Activated CD4-positive, alpha-beta memory T cell treated with anti-CD3 and anti-CD28 coated beads, Interleukin-2, amount 10 ng/mL, durations not matched to agents 7 days and 5 days (primary cell): ENCODE data around the gene CACUL1. TPM values are rescaled to one million over a fixed set of nuclear protein-coding genes. Genes with fewer than 3 reads are reported as not detected.

Experiments used
- CTCF ChIA-PET: fragments of 350-600 bp; sonication (Branson Sonifier 250); formaldehyde crosslinking; loops from one replicate; lab custom pipeline; 2021; ENCODE audit warnings: antibody characterized with exemption, inconsistent platforms; lab: Charles Lee
- POLR2A ChIA-PET: fragments of 350-600 bp; sonication (Branson Sonifier 250); formaldehyde crosslinking; loops from one replicate; lab custom pipeline; 2021; ENCODE audit warnings: antibody characterized with exemption; lab: Charles Lee
- DNase-seq: peaks from one replicate; pipeline ENCODE4 v3.0.0-alpha.2; 2020
- H3K27ac Mint-ChIP-seq: one replicate; pipeline ENCODE4 v1.8.0; 2021; ENCODE audit warnings: mild to moderate bottlenecking, mixed read lengths
- H3K27me3 Mint-ChIP-seq: one replicate; pipeline ENCODE4 v1.8.0; 2021; ENCODE audit warnings: mixed read lengths
- H3K36me3 Mint-ChIP-seq: one replicate; pipeline ENCODE4 v1.8.0; 2021; ENCODE audit warnings: low read depth, mixed read lengths
- H3K4me1 Mint-ChIP-seq: one replicate; pipeline ENCODE4 v1.8.0; 2021; ENCODE audit warnings: mixed read lengths
- H3K4me3 Mint-ChIP-seq: one replicate; pipeline ENCODE4 v1.8.0; 2021; ENCODE audit warnings: mild to moderate bottlenecking, mixed read lengths
- H3K9me3 Mint-ChIP-seq: one replicate; pipeline ENCODE4 v1.8.0; 2021; ENCODE audit warnings: mixed read lengths
- total RNA-seq, 2 experiments: library from RNA; stranded (reverse); gene quantifications; one replicate each; pipeline ENCODE4 v1.2.3, GENCODE V29; 2021

The CACUL1 gene
- total RNA-seq, 2 experiments from 2014 or later: 25.8 to 27.9 TPM

GRCh38 chr10:118738406-118738805, 16.4 kb downstream of the CACUL1 start:
- no peak overlapping the region for H3K27ac Mint-ChIP-seq
- no peaks in the 10 kb centered on the region for H3K36me3 Mint-ChIP-seq
- H3K27me3 Mint-ChIP-seq: no peaks in the 10 kb centered on the region
- POLR2A ChIA-PET: no interaction called here
- H3K4me1 Mint-ChIP-seq: peaks cover 19% of the 10 kb centered on the region
- no peak for DNase-seq
- CTCF ChIA-PET: no interaction called here
- no peak overlapping the region for H3K4me3 Mint-ChIP-seq
- H3K9me3 Mint-ChIP-seq: no peaks in the 10 kb centered on the region

GRCh38 chr10:118737603-118738302, 17.0 kb downstream of the CACUL1 start:
- Mint-ChIP-seq H3K4me3 (no peak overlapping the region), H3K9me3 (no peaks in the 10 kb centered on the region), H3K27me3 (no peaks in the 10 kb centered on the region), H3K4me1 (peaks cover 24% of the 10 kb centered on the region), H3K27ac (no peak overlapping the region), H3K36me3 (no peaks in the 10 kb centered on the region)
- CTCF ChIA-PET: no interaction called here
- no peak for DNase-seq
- POLR2A ChIA-PET: interaction anchor here (0.5 kb wide), 1 partner anchor 45 kb away, joined by 3 read pairs; no protein-coding TSS in a partner anchor

- Mint-ChIP-seq H3K36me3 (no peaks in the 10 kb centered on the region), H3K27me3 (no peaks in the 10 kb centered on the region), H3K27ac (no peak overlapping the region), H3K4me1 (peaks cover 49% of the 10 kb centered on the region), H3K9me3 (no peaks in the 10 kb centered on the region), H3K4me3 (no peak overlapping the region)
- ChIA-PET POLR2A (interaction anchor here (0.5 to 1.2 kb wide), 2 partner anchors 20 to 35 kb away, joined by 3 read pairs; no protein-coding TSS in a partner anchor), CTCF (interaction anchor here (1.1 to 2.4 kb wide), 3 partner anchors 14 to 167 kb away, joined by 4 to 6 read pairs (median 5); partner anchors contain the start of gene CACUL1)
- no peak for DNase-seq
Measured at GRCh38 chr10:118735294-118735693, 19.5 kb downstream of the CACUL1 start.

- H3K4me1 Mint-ChIP-seq: peaks cover 54% of the 10 kb centered on the region
- ChIA-PET CTCF (interaction anchor here (1.6 to 3.0 kb wide), 4 partner anchors 13 to 21 kb away, joined by 5 to 11 read pairs (median 6); partner anchors contain the start of gene CACUL1), POLR2A (interaction anchor here (1.2 kb wide), 1 partner anchor 20 kb away, joined by 4 read pairs; the partner anchor contains the start of gene CACUL1)
- no peaks in the 10 kb centered on the region for H3K9me3 Mint-ChIP-seq
- H3K4me3 Mint-ChIP-seq: no peak overlapping the region
- no peak for DNase-seq
- H3K27ac Mint-ChIP-seq: no peak overlapping the region
- peaks cover 1% of the 10 kb centered on the region for H3K36me3 Mint-ChIP-seq
- no peaks in the 10 kb centered on the region for H3K27me3 Mint-ChIP-seq
Measured at GRCh38 chr10:118734475-118734874, 20.3 kb downstream of the CACUL1 start.

- no peak overlapping the region for H3K4me3 Mint-ChIP-seq
- DNase-seq: no peak
- peak overlapping the region; percentile 28 for H3K27ac Mint-ChIP-seq
- peaks cover 56% of the 10 kb centered on the region for H3K4me1 Mint-ChIP-seq
- peaks cover 7% of the 10 kb centered on the region for H3K36me3 Mint-ChIP-seq
- CTCF ChIA-PET: interaction anchor here (0.8 to 3.0 kb wide), 7 partner anchors 11 to 162 kb away, joined by 3 to 13 read pairs (median 4); partner anchors contain the start of gene CACUL1
- POLR2A ChIA-PET: interaction anchor here (2.5 kb wide), 1 partner anchor 22 kb away, joined by 17 read pairs; the partner anchor contains the start of gene CACUL1
- H3K27me3 Mint-ChIP-seq: no peaks in the 10 kb centered on the region
- no peaks in the 10 kb centered on the region for H3K9me3 Mint-ChIP-seq
Measured at GRCh38 chr10:118732245-118733165, 22.3 kb downstream of the CACUL1 start.

GRCh38 chr10:118730756-118731456, 23.9 kb downstream of the CACUL1 start:
- Mint-ChIP-seq H3K27me3 (no peaks in the 10 kb centered on the region), H3K27ac (no peak overlapping the region), H3K4me1 (peaks cover 56% of the 10 kb centered on the region), H3K4me3 (no peak overlapping the region), H3K36me3 (peaks cover 7% of the 10 kb centered on the region), H3K9me3 (no peaks in the 10 kb centered on the region)
- DNase-seq: no peak
- POLR2A ChIA-PET: interaction anchor here (1.5 kb wide), 1 partner anchor 24 kb away, joined by 8 read pairs; the partner anchor contains the start of gene CACUL1
- CTCF ChIA-PET: interaction anchor here (1.5 kb wide), 1 partner anchor 24 kb away, joined by 6 read pairs; the partner anchor contains the start of gene CACUL1

- Mint-ChIP-seq H3K4me1 (peaks cover 49% of the 10 kb centered on the region), H3K4me3 (no peak overlapping the region), H3K27ac (peak overlapping the region; percentile 50), H3K36me3 (peaks cover 7% of the 10 kb centered on the region), H3K9me3 (no peaks in the 10 kb centered on the region), H3K27me3 (no peaks in the 10 kb centered on the region)
- ChIA-PET POLR2A (interaction anchor here (1.5 kb wide), 2 partner anchors 25 to 31 kb away, joined by 3 to 8 read pairs; partner anchors contain the start of gene CACUL1), CTCF (interaction anchor here (0.8 to 1.6 kb wide), 3 partner anchors 9 to 25 kb away, joined by 3 to 8 read pairs (median 6); partner anchors contain the start of gene CACUL1)
- no peak for DNase-seq
Measured at GRCh38 chr10:118729641-118730258, 25.0 kb downstream of the CACUL1 start.

GRCh38 chr10:118729200-118729599, 25.6 kb downstream of the CACUL1 start:
- peaks cover 7% of the 10 kb centered on the region for H3K36me3 Mint-ChIP-seq
- peaks cover 45% of the 10 kb centered on the region for H3K4me1 Mint-ChIP-seq
- H3K27ac Mint-ChIP-seq: peak overlapping the region; percentile 50
- ChIA-PET CTCF (interaction anchor here (1.6 kb wide), 1 partner anchor 10 kb away, joined by 8 read pairs; no protein-coding TSS in a partner anchor), POLR2A (interaction anchor here (1.5 kb wide), 1 partner anchor 31 kb away, joined by 3 read pairs; no protein-coding TSS in a partner anchor)
- no peak for DNase-seq
- no peaks in the 10 kb centered on the region for H3K9me3 Mint-ChIP-seq
- no peaks in the 10 kb centered on the region for H3K27me3 Mint-ChIP-seq
- H3K4me3 Mint-ChIP-seq: no peak overlapping the region

GRCh38 chr10:118725886-118726500, 28.8 kb downstream of the CACUL1 start:
- peaks cover 17% of the 10 kb centered on the region for H3K4me1 Mint-ChIP-seq
- H3K4me3 Mint-ChIP-seq: no peak overlapping the region
- no peak for DNase-seq
- no peaks in the 10 kb centered on the region for H3K27me3 Mint-ChIP-seq
- H3K36me3 Mint-ChIP-seq: peaks cover 7% of the 10 kb centered on the region
- ChIA-PET CTCF (interaction anchor here (1.0 to 8.8 kb wide), 2 partner anchors 149 to 157 kb away, joined by 3 to 114 read pairs; no protein-coding TSS in a partner anchor), POLR2A (no interaction called here)
- H3K27ac Mint-ChIP-seq: no peak overlapping the region
- no peaks in the 10 kb centered on the region for H3K9me3 Mint-ChIP-seq

GRCh38 chr10:118723466-118723865, 31.3 kb downstream of the CACUL1 start:
- POLR2A ChIA-PET: no interaction called here

GRCh38 chr10:118721539-118721876, 33.3 kb downstream of the CACUL1 start:
- CTCF ChIA-PET: interaction anchor here (0.6 to 8.8 kb wide), 15 partner anchors 8 to 259 kb away, joined by 3 to 114 read pairs (median 4); partner anchors contain the start of genes CACUL1 and PRLHR
- H3K9me3 Mint-ChIP-seq: no peaks in the 10 kb centered on the region

More at GRCh38 chr10:118723466-118723865, 31.3 kb downstream of the CACUL1 start:
- Mint-ChIP-seq H3K27ac (no peak overlapping the region), H3K9me3 (no peaks in the 10 kb centered on the region), H3K4me3 (no peak overlapping the region), H3K4me1 (no peaks in the 10 kb centered on the region), H3K27me3 (no peaks in the 10 kb centered on the region), H3K36me3 (peaks cover 3% of the 10 kb centered on the region)
- no peak for DNase-seq
- CTCF ChIA-PET: interaction anchor here (8.8 kb wide), 1 partner anchor 155 kb away, joined by 114 read pairs; no protein-coding TSS in a partner anchor

More at GRCh38 chr10:118721539-118721876, 33.3 kb downstream of the CACUL1 start:
- no peak for DNase-seq
- no peaks in the 10 kb centered on the region for H3K27me3 Mint-ChIP-seq
- H3K27ac Mint-ChIP-seq: no peak overlapping the region
- no peaks in the 10 kb centered on the region for H3K36me3 Mint-ChIP-seq
- peaks cover 3% of the 10 kb centered on the region for H3K4me1 Mint-ChIP-seq
- no peak overlapping the region for H3K4me3 Mint-ChIP-seq
- POLR2A ChIA-PET: no interaction called here
